NK-92 (cell line): ENCODE results near the gene CACNA2D1.

ENCODE experiments used
- DNase-seq: peaks from one replicate; lab custom pipeline; 2025; ENCODE audit not compliant: unreplicated experiment; lab: John Stamatoyannopoulos, UW

The CACNA2D1 gene

DNA sequence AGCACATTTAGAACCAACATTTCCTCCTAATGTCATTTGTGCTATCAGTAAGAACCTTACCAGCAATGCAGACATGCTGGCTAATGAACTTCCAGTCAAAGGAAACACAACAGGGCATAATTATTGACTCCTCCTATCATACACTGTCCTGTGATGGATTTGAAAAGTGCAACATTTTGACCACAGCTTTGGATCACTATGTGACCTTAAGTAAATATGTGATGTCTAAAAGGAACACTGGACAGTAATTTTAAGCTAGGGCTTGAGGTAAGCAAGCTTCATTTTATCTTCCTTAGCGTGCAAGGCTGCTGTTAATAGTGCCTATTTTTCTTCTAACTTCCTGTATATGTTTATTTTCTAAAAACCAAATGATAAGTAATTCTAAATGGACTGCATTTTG lies 433.2 kb downstream of the CACNA2D1 start:
- DNase-seq = no peak

- DNase-seq = no peak
These were observed 436.3 kb downstream of the CACNA2D1 start for GRCh38 chr7:82007315-82007714.

DNA sequence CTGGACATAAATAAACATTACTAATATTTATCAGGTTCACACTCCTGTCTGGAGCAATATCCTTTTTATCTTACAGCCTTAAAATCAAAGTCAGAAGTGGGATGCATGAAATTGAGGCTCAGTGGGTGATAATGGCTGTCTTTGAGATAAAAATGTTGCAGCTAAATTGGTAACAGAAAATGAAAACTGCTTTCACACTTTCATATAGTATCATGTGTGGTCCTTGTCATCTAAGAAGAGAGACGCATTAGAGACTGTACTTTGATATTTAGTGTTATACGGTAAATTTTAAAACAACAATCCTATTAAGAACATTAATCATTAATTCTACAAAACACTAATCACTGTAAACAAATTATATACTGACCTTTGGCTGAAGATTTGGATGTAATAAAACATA lies 438.5 kb downstream of the CACNA2D1 start:
- no peak for DNase-seq

DNA sequence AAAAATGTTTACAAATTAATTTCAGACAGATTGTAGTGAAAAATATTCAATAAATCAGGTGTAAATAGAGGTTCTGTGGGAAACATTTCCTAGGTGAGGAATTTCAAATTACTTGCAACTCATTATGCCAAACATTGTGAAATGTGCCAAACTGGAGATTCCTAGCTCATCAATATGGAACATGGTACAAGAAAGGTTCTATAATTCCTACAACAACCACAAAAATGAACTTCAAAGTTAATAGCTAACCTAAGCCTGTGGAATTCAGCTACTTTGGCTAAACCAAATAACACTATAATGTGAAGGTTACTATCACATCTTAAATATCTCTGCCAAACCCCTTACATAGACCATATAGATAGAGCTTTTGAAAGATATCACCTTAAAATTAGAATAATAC lies 450.4 kb downstream of the CACNA2D1 start:
- DNase-seq = no peak

GRCh38 chr7:81990395-81990794 lies 453.2 kb downstream of the CACNA2D1 start:
- no peak for DNase-seq

GRCh38 chr7:81986723-81987470 lies 456.7 kb downstream of the CACNA2D1 start:
- DNase-seq = no peak

DNA sequence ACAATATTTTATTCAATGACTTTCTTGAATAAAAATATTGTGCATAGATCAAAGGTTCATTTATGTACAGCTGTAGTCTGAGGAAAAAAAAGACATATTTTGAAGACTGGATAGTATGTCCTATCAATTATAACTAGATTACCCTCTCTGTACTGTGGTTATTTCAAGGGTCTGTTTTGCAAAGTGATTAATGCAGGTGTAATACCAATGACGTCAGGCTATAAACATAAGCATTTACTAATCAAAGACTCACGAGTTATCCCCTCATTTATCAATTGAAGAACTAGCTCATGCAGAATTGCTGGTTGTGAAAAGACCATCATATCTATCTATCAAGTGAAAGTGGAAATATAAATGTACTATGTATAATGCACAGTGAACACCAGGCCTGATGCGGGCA lies 460.2 kb downstream of the CACNA2D1 start:
- DNase-seq = no peak

DNA sequence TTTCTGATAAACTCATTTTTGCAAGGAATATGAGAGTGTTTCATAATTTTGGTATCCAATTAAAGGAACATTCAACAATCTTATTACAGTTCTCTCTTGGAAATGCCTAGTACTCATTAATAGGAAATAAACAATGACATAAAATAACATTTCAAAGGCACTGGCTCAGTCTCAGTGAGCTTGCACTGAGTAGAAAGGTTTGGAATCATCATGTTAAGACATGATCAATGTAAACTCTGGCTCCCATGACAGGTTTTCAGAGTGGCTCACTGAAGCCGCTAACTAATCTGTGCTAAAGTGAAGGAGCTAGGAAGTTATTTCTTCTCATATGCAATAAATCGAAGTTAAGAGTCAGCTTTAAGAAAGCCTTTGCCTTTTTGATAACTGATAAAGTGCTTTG lies 470.5 kb downstream of the CACNA2D1 start:
- no peak for DNase-seq

DNA sequence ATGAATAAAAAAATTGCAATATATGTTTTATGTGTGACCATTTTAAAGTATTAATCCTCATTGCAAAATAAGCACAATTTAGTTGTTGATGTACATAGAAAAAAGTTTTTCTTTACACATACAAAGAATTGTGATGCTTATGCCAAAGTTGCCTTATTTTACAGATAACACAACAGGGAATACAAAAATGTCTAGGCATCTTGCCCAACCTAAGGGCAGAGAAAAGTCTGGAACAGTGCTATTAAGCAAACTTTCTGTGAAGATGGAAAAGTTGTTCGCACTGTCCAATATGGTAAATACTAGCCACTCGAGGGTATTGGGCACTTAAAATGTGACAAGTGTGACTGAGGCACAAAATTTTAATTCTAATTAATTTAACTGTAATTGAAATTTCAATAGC lies 483.6 kb downstream of the CACNA2D1 start:
- DNase-seq = no peak

- DNase-seq = no peak
These were observed 486.1 kb downstream of the CACNA2D1 start for GRCh38 chr7:81957517-81957916.

DNA sequence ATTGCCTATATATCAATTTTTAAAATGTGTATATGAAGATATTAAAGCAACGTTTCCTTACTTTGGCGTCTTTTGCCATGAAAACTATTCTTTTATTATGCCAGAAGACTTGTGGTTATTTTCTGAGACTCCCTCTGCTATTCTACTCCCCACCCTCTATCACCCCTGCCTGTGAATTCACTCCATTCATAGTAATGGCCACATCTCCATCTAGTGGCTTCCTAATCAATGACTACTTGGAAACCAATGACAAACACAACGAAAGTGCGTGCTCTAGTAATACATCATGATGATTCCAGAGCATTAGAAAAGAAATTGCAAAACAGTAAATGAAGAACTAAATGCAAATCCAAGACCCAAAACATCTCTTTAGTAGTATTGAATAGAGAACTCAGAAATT lies 487.1 kb downstream of the CACNA2D1 start:
- no peak for DNase-seq

- no peak for DNase-seq
These were observed 494.3 kb downstream of the CACNA2D1 start for GRCh38 chr7:81949306-81949705.

GRCh38 chr7:81944058-81944457 lies 499.5 kb downstream of the CACNA2D1 start:
- no peak for DNase-seq

GRCh38 chr7:81937091-81937490 lies 506.5 kb downstream of the CACNA2D1 start:
- no peak for DNase-seq

DNA sequence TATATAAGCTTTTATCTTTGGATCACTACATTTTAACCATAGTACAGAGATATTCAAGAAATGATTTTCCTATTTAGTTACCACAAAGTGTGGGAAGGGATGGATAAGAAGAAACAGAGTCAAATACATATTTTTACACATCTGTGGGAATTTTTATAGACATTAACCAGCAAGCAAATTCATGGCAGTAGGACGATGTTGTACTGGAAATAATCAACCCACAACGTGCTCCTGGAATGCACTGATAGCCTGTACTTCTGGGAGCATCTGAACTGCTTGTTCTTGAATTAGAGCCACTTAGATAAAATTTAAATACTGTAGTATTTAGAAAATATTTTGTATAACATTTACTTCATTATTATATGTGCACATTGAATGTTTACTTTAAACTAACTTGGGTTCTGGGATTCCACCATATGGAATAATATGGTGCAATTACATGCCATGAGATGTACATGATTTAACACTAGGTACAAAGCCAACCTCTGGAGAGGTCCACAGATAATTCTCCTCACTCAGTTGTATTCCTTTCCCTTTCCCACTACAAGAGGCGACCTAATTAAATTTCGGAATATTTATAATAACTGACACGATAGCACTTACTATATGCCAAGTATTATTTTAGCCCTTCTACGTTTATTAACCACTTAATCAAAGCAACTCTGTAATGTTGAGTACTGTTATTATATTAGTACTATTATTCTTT lies 508.8 kb downstream of the CACNA2D1 start:
- no peak for DNase-seq

DNA sequence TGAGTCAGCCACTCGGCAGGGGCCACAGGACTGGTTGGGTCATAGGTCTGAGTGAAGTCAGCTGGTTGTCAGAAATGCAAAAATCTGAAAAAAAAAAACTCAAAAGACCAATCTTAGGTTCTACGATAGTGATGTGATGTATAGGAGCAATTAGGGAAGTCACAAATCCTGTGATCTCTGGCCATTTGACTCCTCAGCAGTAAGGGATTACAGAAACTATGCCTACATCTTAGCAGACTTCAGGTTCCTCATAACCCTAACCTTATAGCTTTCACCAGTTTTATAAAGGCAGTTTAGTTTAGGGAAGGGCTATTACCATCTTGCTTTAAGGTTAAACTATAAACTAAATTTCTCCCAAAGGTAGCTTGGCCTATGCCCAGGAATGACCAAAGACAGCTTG lies 510.6 kb downstream of the CACNA2D1 start:
- no peak for DNase-seq

- DNase-seq = no peak
These were observed 514.2 kb downstream of the CACNA2D1 start for GRCh38 chr7:81929386-81929785.

GRCh38 chr7:81926154-81926553 lies 517.4 kb downstream of the CACNA2D1 start:
- no peak for DNase-seq

GRCh38 chr7:81925530-81925929 lies 518.0 kb downstream of the CACNA2D1 start:
- no peak for DNase-seq

GRCh38 chr7:81924494-81924893 lies 519.1 kb downstream of the CACNA2D1 start:
- no peak for DNase-seq

GRCh38 chr7:81919494-81919893 lies 524.1 kb downstream of the CACNA2D1 start:
- no peak for DNase-seq

DNA sequence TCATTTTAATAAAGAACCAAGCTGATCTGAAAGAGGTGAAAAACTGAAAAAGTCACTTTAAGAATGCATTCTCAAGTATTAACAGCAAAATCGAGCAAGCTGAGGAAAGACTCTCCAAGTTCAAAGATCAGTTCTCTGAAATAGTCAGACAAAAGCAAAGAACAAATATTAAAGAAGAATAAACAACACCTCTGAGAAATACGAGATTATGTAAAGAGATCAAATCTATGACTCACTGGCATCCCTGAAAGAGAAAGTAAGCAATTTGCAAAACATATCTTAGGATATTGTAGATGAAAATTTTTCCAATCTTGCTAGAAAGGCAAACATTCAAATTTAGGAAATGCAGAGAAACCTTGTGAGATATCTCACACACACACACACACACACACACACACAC lies 535.4 kb downstream of the CACNA2D1 start:
- DNase-seq = no peak

- DNase-seq = no peak
These were observed 540.5 kb downstream of the CACNA2D1 start for GRCh38 chr7:81903115-81903514.
